HepG2 (cell line): ENCODE measurements around the gene P3H2. TPM values are rescaled to one million over a fixed set of nuclear protein-coding genes. Genes with fewer than 3 reads are reported as not detected.

Source experiments
- BATF2 ChIP-seq: sonication (generic); formaldehyde crosslinking; IDR thresholded peaks from 2 replicates; pipeline ENCODE4 v1.8.0; 2022; ENCODE audit warnings: mild to moderate bottlenecking, missing genetic modification reagents, moderate library complexity
- ERF ChIP-seq: IDR thresholded peaks from 2 replicates; pipeline ENCODE4 v1.6.1; 2018; ENCODE audit warnings: missing biosample characterization, missing genetic modification reagents
- KDM4B ChIP-seq: sonication (generic); formaldehyde crosslinking; IDR thresholded peaks from 2 replicates; pipeline ENCODE4 v1.4.0; 2020; ENCODE audit warnings: missing genetic modification reagents
- PRDM10 ChIP-seq: sonication (generic); formaldehyde crosslinking; IDR thresholded peaks from 2 replicates; pipeline ENCODE4 v1.4.0; 2020; ENCODE audit warnings: low read depth, missing genetic modification reagents
- SP4 ChIP-seq: sonication (generic); formaldehyde crosslinking; IDR thresholded peaks from 2 replicates; pipeline ENCODE4 v1.8.1; 2023; ENCODE audit warnings: mild to moderate bottlenecking, missing genetic modification reagents
- TOPORS ChIP-seq: sonication (generic); formaldehyde crosslinking; IDR thresholded peaks from 2 replicates; pipeline ENCODE4 v1.8.0; 2023; ENCODE audit warnings: mild to moderate bottlenecking, missing genetic modification reagents
- TP53 ChIP-seq: sonication (generic); formaldehyde crosslinking; conservative IDR thresholded peaks from 2 replicates; pipeline ENCODE4 v1.4.0; 2020; ENCODE audit warnings: missing genetic modification reagents
- polyA plus RNA-seq, 8 experiments: library from polyadenylated mRNA; depleted of rRNA in 3 of 8; stranded (reverse) in 7 of 8; unstranded in 1 of 8; fragments of >200 nt; fragmentation: Illumina TruSeq in 4 of 8; extraction: Trizol in 4 of 8; gene quantifications; 2 replicates each; pipeline versions ENCODE4 v1.2.1 to v1.2.3, GENCODE V29; 2011 to 2016; ENCODE audit warnings: low read depth in 4 of 8, missing spikeins in 1 of 8, mixed read lengths in 1 of 8; ENCODE audit not compliant: insufficient read depth in 1 of 8
- total RNA-seq, 5 experiments: library from RNA; depleted of rRNA; stranded (reverse); fragments of >200 nt; fragmentation: Illumina TruSeq; extraction: Trizol; gene quantifications; 2 replicates each; pipeline ENCODE4 v1.2.3, GENCODE V29; 2016; ENCODE audit warnings: low read depth in 1 of 5
- TF ChIP-seq, protein P1 (sequence below): sonication (generic); formaldehyde crosslinking; IDR thresholded peaks from 2 replicates; pipeline ENCODE4 v1.8.0; 2022; ENCODE audit warnings: missing genetic modification reagents, mild to moderate bottlenecking, moderate library complexity, borderline replicate concordance
- TF ChIP-seq, protein P2 (sequence below): sonication (generic); formaldehyde crosslinking; IDR thresholded peaks from 2 replicates; pipeline ENCODE4 v1.5.1; 2020; ENCODE audit warnings: missing genetic modification reagents, mild to moderate bottlenecking, borderline replicate concordance
- TF ChIP-seq, protein P3 (sequence below): sonication (generic); formaldehyde crosslinking; IDR thresholded peaks from 2 replicates; pipeline ENCODE4 v1.4.0; 2020; ENCODE audit warnings: missing genetic modification reagents, borderline replicate concordance
- TF ChIP-seq, protein P4 (sequence below): sonication (generic); formaldehyde crosslinking; IDR thresholded peaks from 2 replicates; pipeline ENCODE4 v1.4.0; 2020; ENCODE audit warnings: missing genetic modification reagents

The P3H2 gene
- total and polyA plus RNA-seq, 2 of the 13 experiments (the other 11 are each of a cell fraction or from before 2014, with no cell fraction given), result not detected

GRCh38 chr3:190060192-190060775, 60.4 kb downstream of the P3H2 start (continued):
- TF ChIP-seq PRDM10 (no peak), TOPORS (CRISPR knock-in tag) (no peak), KDM4B (CRISPR knock-in tag) (no peak), BATF2 (no peak), TP53 (CRISPR knock-in tag) (no peak), ERF (no peak), SP4 (CRISPR knock-in tag) (no peak)
- TF ChIP-seq, protein P1, sequence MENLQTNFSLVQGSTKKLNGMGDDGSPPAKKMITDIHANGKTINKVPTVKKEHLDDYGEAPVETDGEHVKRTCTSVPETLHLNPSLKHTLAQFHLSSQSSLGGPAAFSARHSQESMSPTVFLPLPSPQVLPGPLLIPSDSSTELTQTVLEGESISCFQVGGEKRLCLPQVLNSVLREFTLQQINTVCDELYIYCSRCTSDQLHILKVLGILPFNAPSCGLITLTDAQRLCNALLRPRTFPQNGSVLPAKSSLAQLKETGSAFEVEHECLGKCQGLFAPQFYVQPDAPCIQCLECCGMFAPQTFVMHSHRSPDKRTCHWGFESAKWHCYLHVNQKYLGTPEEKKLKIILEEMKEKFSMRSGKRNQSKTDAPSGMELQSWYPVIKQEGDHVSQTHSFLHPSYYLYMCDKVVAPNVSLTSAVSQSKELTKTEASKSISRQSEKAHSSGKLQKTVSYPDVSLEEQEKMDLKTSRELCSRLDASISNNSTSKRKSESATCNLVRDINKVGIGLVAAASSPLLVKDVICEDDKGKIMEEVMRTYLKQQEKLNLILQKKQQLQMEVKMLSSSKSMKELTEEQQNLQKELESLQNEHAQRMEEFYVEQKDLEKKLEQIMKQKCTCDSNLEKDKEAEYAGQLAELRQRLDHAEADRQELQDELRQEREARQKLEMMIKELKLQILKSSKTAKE (CRISPR knock-in tag), result no peak
- TF ChIP-seq, protein P2, sequence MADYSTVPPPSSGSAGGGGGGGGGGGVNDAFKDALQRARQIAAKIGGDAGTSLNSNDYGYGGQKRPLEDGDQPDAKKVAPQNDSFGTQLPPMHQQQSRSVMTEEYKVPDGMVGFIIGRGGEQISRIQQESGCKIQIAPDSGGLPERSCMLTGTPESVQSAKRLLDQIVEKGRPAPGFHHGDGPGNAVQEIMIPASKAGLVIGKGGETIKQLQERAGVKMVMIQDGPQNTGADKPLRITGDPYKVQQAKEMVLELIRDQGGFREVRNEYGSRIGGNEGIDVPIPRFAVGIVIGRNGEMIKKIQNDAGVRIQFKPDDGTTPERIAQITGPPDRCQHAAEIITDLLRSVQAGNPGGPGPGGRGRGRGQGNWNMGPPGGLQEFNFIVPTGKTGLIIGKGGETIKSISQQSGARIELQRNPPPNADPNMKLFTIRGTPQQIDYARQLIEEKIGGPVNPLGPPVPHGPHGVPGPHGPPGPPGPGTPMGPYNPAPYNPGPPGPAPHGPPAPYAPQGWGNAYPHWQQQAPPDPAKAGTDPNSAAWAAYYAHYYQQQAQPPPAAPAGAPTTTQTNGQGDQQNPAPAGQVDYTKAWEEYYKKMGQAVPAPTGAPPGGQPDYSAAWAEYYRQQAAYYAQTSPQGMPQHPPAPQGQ (CRISPR knock-in tag), result no peak
- TF ChIP-seq, protein P3, sequence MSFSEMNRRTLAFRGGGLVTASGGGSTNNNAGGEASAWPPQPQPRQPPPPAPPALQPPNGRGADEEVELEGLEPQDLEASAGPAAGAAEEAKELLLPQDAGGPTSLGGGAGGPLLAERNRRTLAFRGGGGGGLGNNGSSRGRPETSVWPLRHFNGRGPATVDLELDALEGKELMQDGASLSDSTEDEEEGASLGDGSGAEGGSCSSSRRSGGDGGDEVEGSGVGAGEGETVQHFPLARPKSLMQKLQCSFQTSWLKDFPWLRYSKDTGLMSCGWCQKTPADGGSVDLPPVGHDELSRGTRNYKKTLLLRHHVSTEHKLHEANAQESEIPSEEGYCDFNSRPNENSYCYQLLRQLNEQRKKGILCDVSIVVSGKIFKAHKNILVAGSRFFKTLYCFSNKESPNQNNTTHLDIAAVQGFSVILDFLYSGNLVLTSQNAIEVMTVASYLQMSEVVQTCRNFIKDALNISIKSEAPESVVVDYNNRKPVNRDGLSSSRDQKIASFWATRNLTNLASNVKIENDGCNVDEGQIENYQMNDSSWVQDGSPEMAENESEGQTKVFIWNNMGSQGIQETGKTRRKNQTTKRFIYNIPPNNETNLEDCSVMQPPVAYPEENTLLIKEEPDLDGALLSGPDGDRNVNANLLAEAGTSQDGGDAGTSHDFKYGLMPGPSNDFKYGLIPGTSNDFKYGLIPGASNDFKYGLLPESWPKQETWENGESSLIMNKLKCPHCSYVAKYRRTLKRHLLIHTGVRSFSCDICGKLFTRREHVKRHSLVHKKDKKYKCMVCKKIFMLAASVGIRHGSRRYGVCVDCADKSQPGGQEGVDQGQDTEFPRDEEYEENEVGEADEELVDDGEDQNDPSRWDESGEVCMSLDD, result no peak
- TF ChIP-seq, protein P4, sequence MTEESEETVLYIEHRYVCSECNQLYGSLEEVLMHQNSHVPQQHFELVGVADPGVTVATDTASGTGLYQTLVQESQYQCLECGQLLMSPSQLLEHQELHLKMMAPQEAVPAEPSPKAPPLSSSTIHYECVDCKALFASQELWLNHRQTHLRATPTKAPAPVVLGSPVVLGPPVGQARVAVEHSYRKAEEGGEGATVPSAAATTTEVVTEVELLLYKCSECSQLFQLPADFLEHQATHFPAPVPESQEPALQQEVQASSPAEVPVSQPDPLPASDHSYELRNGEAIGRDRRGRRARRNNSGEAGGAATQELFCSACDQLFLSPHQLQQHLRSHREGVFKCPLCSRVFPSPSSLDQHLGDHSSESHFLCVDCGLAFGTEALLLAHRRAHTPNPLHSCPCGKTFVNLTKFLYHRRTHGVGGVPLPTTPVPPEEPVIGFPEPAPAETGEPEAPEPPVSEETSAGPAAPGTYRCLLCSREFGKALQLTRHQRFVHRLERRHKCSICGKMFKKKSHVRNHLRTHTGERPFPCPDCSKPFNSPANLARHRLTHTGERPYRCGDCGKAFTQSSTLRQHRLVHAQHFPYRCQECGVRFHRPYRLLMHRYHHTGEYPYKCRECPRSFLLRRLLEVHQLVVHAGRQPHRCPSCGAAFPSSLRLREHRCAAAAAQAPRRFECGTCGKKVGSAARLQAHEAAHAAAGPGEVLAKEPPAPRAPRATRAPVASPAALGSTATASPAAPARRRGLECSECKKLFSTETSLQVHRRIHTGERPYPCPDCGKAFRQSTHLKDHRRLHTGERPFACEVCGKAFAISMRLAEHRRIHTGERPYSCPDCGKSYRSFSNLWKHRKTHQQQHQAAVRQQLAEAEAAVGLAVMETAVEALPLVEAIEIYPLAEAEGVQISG, result no peak
